HepG2 (cell line): ENCODE data around the gene RPEL1. TPM values are rescaled to one million over a fixed set of nuclear protein-coding genes. Genes with fewer than 3 reads are reported as not detected.

Source experiments
- BCL6 ChIP-seq: IDR thresholded peaks from 2 replicates; pipeline ENCODE4 v1.6.1; 2016; ENCODE audit warnings: missing genetic modification reagents, missing compliant biosample characterization
- BRCA1 ChIP-seq: sonication (generic); formaldehyde crosslinking; IDR thresholded peaks from 2 replicates; pipeline ENCODE4 v1.4.0; 2020; ENCODE audit warnings: missing genetic modification reagents
- FOXC1 ChIP-seq: sonication (generic); formaldehyde crosslinking; IDR thresholded peaks from 2 replicates; pipeline ENCODE4 v1.8.0; 2022; ENCODE audit warnings: mild to moderate bottlenecking, missing genetic modification reagents, borderline replicate concordance
- HOXA5 ChIP-seq: sonication (generic); formaldehyde crosslinking; IDR thresholded peaks from 2 replicates; pipeline ENCODE4 v1.4.0; 2020; ENCODE audit warnings: missing genetic modification reagents
- MAF1 ChIP-seq: sonication (generic); formaldehyde crosslinking; IDR thresholded peaks from 2 replicates; pipeline ENCODE4 v1.5.0; 2020; ENCODE audit warnings: missing genetic modification reagents, borderline replicate concordance
- SPEN ChIP-seq: sonication (generic); formaldehyde crosslinking; IDR thresholded peaks from 2 replicates; pipeline ENCODE4 v1.5.1; 2020; ENCODE audit warnings: low read depth, mild to moderate bottlenecking, missing genetic modification reagents
- TEAD2 ChIP-seq: sonication (generic); formaldehyde crosslinking; IDR thresholded peaks from 2 replicates; pipeline ENCODE4 v1.9.0; 2021; ENCODE audit warnings: missing genetic modification reagents
- ZMYM3 ChIP-seq: sonication (generic); formaldehyde crosslinking; IDR thresholded peaks from 2 replicates; pipeline ENCODE4 v1.5.1; 2020; ENCODE audit warnings: mild to moderate bottlenecking, missing genetic modification reagents
- ZNF143 ChIP-seq: sonication (generic); formaldehyde crosslinking; IDR thresholded peaks from 2 replicates; pipeline ENCODE4 v1.4.0; 2020; ENCODE audit warnings: missing genetic modification reagents
- ZNF329 ChIP-seq: sonication (generic); formaldehyde crosslinking; IDR thresholded peaks from 2 replicates; pipeline ENCODE4 v1.9.0; 2021; ENCODE audit warnings: low read depth, mild to moderate bottlenecking, missing genetic modification reagents
- ZNF563 ChIP-seq: sonication (generic); formaldehyde crosslinking; IDR thresholded peaks from 2 replicates; pipeline ENCODE4 v1.8.0; 2022; ENCODE audit warnings: mild to moderate bottlenecking, moderate library complexity, missing genetic modification reagents
- ZNF652 ChIP-seq: IDR thresholded peaks from 2 replicates; pipeline ENCODE4 v1.6.1; 2016; ENCODE audit warnings: low read depth, borderline replicate concordance
- polyA plus RNA-seq, 8 experiments: library from polyadenylated mRNA; depleted of rRNA in 3 of 8; stranded (reverse) in 7 of 8; unstranded in 1 of 8; fragments of >200 nt; fragmentation: Illumina TruSeq in 4 of 8; extraction: Trizol in 4 of 8; gene quantifications; 2 replicates each; pipeline versions ENCODE4 v1.2.1 to v1.2.3, GENCODE V29; 2011 to 2016; ENCODE audit warnings: low read depth in 4 of 8, missing spikeins in 1 of 8, mixed read lengths in 1 of 8; ENCODE audit not compliant: insufficient read depth in 1 of 8
- total RNA-seq, 5 experiments: library from RNA; depleted of rRNA; stranded (reverse); fragments of >200 nt; fragmentation: Illumina TruSeq; extraction: Trizol; gene quantifications; 2 replicates each; pipeline ENCODE4 v1.2.3, GENCODE V29; 2016; ENCODE audit warnings: low read depth in 1 of 5
- TF ChIP-seq, protein P1 (sequence below), 2 experiments: sonication (generic) in 1 of 2; formaldehyde crosslinking in 1 of 2; IDR thresholded peaks; 2 replicates each; pipeline versions ENCODE4 v1.6.1 to v1.9.0; 2014 to 2022; ENCODE audit warnings: antibody characterized with exemption in 1 of 2, borderline replicate concordance in 1 of 2, inconsistent platforms in 1 of 2, low read depth in 1 of 2, missing genetic modification reagents in 1 of 2
- TF ChIP-seq, protein P2 (sequence below): sonication (generic); formaldehyde crosslinking; IDR thresholded peaks from 2 replicates; pipeline ENCODE4 v1.8.0; 2022; ENCODE audit warnings: mild to moderate bottlenecking, missing genetic modification reagents
- TF ChIP-seq, protein P3 (sequence below): sonication (generic); formaldehyde crosslinking; IDR thresholded peaks from 2 replicates; pipeline ENCODE4 v1.4.0; 2020; ENCODE audit warnings: missing genetic modification reagents

Gene RPEL1
- total and polyA plus RNA-seq, 2 of the 13 experiments (the other 11 are each of a cell fraction or from before 2014, with no cell fraction given) = 0.04 to 0.07 TPM

DNA sequence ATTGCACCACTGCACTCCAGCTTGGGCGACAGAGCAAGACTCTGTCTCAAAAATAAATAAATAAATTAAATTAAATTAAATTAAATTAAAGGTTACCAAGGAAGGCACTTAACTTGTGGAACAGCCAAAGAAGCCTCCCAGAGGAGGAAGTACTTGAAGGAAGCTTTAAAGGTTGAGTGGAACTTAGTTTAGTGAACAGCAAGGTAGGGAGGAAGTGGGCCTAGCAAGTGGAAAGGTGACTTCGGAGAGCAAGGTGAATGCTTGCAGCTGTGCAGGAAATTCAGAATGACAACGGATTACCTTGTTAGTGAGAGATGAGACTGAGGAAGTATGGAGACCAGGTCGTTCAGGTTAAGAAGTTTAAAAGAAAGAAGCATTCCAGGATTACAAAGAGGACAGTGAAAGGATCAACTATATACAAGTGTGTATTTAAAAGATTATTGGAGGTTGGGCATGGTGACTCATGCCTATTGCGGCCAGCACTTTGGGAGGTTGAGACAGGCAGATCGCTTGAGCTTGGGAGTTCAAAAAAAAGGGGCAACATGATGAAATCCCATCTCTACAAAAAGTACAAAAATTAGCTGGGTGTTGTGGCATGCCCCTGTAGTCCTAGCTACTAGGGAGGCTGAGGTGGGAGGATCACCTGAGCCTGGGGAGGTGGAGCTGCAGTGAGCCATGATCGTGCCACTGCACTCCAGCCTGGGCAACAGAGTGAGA, 12.8 kb upstream of the RPEL1 start (continued):
- TF ChIP-seq, protein P1, sequence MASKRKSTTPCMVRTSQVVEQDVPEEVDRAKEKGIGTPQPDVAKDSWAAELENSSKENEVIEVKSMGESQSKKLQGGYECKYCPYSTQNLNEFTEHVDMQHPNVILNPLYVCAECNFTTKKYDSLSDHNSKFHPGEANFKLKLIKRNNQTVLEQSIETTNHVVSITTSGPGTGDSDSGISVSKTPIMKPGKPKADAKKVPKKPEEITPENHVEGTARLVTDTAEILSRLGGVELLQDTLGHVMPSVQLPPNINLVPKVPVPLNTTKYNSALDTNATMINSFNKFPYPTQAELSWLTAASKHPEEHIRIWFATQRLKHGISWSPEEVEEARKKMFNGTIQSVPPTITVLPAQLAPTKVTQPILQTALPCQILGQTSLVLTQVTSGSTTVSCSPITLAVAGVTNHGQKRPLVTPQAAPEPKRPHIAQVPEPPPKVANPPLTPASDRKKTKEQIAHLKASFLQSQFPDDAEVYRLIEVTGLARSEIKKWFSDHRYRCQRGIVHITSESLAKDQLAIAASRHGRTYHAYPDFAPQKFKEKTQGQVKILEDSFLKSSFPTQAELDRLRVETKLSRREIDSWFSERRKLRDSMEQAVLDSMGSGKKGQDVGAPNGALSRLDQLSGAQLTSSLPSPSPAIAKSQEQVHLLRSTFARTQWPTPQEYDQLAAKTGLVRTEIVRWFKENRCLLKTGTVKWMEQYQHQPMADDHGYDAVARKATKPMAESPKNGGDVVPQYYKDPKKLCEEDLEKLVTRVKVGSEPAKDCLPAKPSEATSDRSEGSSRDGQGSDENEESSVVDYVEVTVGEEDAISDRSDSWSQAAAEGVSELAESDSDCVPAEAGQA (IDR thresholded peaks at IDR 0.05; ENCODE audit: low read depth) = no peak
- TF ChIP-seq, protein P1 (CRISPR knock-in tag; IDR thresholded peaks at IDR 0.05; ENCODE audit: borderline replicate concordance) = no peak
- no peak for TF ChIP-seq FOXC1 (CRISPR knock-in tag)
- TF ChIP-seq SPEN (CRISPR knock-in tag) = no peak
- TF ChIP-seq BRCA1 (CRISPR knock-in tag) = no peak
- no peak for TF ChIP-seq HOXA5 (CRISPR knock-in tag)
- no peak for TF ChIP-seq MAF1
- no peak for TF ChIP-seq ZNF563 (CRISPR knock-in tag)
- TF ChIP-seq, protein P2, sequence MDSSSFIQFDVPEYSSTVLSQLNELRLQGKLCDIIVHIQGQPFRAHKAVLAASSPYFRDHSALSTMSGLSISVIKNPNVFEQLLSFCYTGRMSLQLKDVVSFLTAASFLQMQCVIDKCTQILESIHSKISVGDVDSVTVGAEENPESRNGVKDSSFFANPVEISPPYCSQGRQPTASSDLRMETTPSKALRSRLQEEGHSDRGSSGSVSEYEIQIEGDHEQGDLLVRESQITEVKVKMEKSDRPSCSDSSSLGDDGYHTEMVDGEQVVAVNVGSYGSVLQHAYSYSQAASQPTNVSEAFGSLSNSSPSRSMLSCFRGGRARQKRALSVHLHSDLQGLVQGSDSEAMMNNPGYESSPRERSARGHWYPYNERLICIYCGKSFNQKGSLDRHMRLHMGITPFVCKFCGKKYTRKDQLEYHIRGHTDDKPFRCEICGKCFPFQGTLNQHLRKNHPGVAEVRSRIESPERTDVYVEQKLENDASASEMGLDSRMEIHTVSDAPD (CRISPR knock-in tag) = no peak
- TF ChIP-seq TEAD2 = no peak
- no peak for TF ChIP-seq ZNF143 (CRISPR knock-in tag)
- TF ChIP-seq ZMYM3 (CRISPR knock-in tag) = peak; percentile 54; the same call in 1 of the 2 replicates
- 0 out of 2 replicates have a peak, but pooled peaks have one; percentile 35 for TF ChIP-seq BCL6
- no peak for TF ChIP-seq ZNF652 (CRISPR knock-in tag)
- no peak for TF ChIP-seq ZNF329 (CRISPR knock-in tag)
- TF ChIP-seq, protein P3, sequence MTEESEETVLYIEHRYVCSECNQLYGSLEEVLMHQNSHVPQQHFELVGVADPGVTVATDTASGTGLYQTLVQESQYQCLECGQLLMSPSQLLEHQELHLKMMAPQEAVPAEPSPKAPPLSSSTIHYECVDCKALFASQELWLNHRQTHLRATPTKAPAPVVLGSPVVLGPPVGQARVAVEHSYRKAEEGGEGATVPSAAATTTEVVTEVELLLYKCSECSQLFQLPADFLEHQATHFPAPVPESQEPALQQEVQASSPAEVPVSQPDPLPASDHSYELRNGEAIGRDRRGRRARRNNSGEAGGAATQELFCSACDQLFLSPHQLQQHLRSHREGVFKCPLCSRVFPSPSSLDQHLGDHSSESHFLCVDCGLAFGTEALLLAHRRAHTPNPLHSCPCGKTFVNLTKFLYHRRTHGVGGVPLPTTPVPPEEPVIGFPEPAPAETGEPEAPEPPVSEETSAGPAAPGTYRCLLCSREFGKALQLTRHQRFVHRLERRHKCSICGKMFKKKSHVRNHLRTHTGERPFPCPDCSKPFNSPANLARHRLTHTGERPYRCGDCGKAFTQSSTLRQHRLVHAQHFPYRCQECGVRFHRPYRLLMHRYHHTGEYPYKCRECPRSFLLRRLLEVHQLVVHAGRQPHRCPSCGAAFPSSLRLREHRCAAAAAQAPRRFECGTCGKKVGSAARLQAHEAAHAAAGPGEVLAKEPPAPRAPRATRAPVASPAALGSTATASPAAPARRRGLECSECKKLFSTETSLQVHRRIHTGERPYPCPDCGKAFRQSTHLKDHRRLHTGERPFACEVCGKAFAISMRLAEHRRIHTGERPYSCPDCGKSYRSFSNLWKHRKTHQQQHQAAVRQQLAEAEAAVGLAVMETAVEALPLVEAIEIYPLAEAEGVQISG (CRISPR knock-in tag) = no peak
